SK-N-SH treated with all-trans-retinoic acid at 6 μM for 48 hours (cell line): ENCODE results near the gene RELT.

Experiments used
- ATAC-seq: fragments of 200-7000 bp; cut with Tn5 transposase; 3 replicates; pipeline ENCODE4 v1.9.1; 2020; ENCODE audit warnings: mild to moderate bottlenecking, moderate library complexity
- ARNTL ChIP-seq: fragments of 450-650 bp; formaldehyde crosslinking; IDR thresholded peaks from 2 replicates; pipeline ENCODE4 v1.5.0; 2020; ENCODE audit warnings: low read depth, mild to moderate bottlenecking, moderate library complexity, borderline replicate concordance
- BACH2 ChIP-seq: fragments of 250-450 bp; sonication (Bioruptor Pico); IDR thresholded peaks from 2 replicates; pipeline ENCODE4 v1.9.0; 2021; ENCODE audit warnings: mild to moderate bottlenecking, borderline replicate concordance
- CREB5 ChIP-seq: fragments of 250-450 bp; sonication (Bioruptor Pico); IDR thresholded peaks from 2 replicates; pipeline ENCODE4 v1.5.1; 2020; ENCODE audit warnings: low read depth, mild to moderate bottlenecking, moderate library complexity
- CSRNP3 ChIP-seq: fragments of 250-450 bp; sonication (Bioruptor Pico); IDR thresholded peaks from 2 replicates; pipeline ENCODE4 v1.5.1; 2021; ENCODE audit warnings: mild to moderate bottlenecking, moderate library complexity
- ESRRG ChIP-seq: fragments of 250-450 bp; sonication (Bioruptor Pico); IDR thresholded peaks from 2 replicates; pipeline ENCODE4 v1.6.1; 2021; ENCODE audit warnings: mild to moderate bottlenecking
- GLIS3 ChIP-seq: fragments of 250-450 bp; sonication (Bioruptor Pico); IDR thresholded peaks from 2 replicates; pipeline ENCODE4 v1.5.0; 2020; ENCODE audit warnings: mild to moderate bottlenecking, moderate library complexity
- ISL1 ChIP-seq: fragments of 250-450 bp; sonication (Bioruptor Pico); IDR thresholded peaks from 2 replicates; pipeline ENCODE4 v2.1.2; 2022; ENCODE audit warnings: mild to moderate bottlenecking, moderate library complexity
- OSR1 ChIP-seq: fragments of 250-450 bp; sonication (Bioruptor Pico); IDR thresholded peaks from 2 replicates; pipeline ENCODE4 v1.8.0; 2022; ENCODE audit warnings: moderate library complexity, mild to moderate bottlenecking, inconsistent platforms
- PATZ1 ChIP-seq: fragments of 250-450 bp; sonication (Bioruptor Pico); IDR thresholded peaks from 2 replicates; pipeline ENCODE4 v1.8.0; 2020; ENCODE audit warnings: mild to moderate bottlenecking, moderate library complexity, borderline replicate concordance
- POU6F1 ChIP-seq: fragments of 250-450 bp; sonication (Bioruptor Pico); IDR thresholded peaks from 2 replicates; pipeline ENCODE4 v1.8.0; 2021; ENCODE audit warnings: low read depth, mild to moderate bottlenecking, moderate library complexity, borderline replicate concordance
- PPARA ChIP-seq: fragments of 250-450 bp; sonication (Bioruptor Pico); IDR thresholded peaks from 2 replicates; pipeline ENCODE4 v1.5.0; 2020; ENCODE audit warnings: mild to moderate bottlenecking, borderline replicate concordance
- RARB ChIP-seq: fragments of 250-450 bp; sonication (Bioruptor Pico); IDR thresholded peaks from 2 replicates; pipeline ENCODE4 v1.8.0; 2021; ENCODE audit warnings: mild to moderate bottlenecking, moderate library complexity
- TCF4 ChIP-seq: fragments of 250-450 bp; sonication (Bioruptor Pico); IDR thresholded peaks from 2 replicates; pipeline ENCODE4 v1.8.0; 2021; ENCODE audit warnings: mild to moderate bottlenecking, moderate library complexity, borderline replicate concordance
- TOX ChIP-seq: fragments of 250-450 bp; sonication (Bioruptor Pico); IDR thresholded peaks from 2 replicates; pipeline ENCODE4 v1.8.0; 2021; ENCODE audit warnings: mild to moderate bottlenecking, moderate library complexity, borderline replicate concordance
- TSHZ2 ChIP-seq: fragments of 250-450 bp; sonication (Bioruptor Pico); IDR thresholded peaks from 2 replicates; pipeline ENCODE4 v1.5.0; 2020; ENCODE audit warnings: mild to moderate bottlenecking, moderate library complexity
- ZC3H10 ChIP-seq: fragments of 250-450 bp; sonication (Bioruptor Pico); IDR thresholded peaks from 2 replicates; pipeline ENCODE4 v1.5.1; 2021; ENCODE audit warnings: mild to moderate bottlenecking, moderate library complexity
- ZFP3 ChIP-seq: fragments of 250-450 bp; sonication (Bioruptor Pico); IDR thresholded peaks from 2 replicates; pipeline ENCODE4 v1.5.0; 2020; ENCODE audit warnings: mild to moderate bottlenecking, moderate library complexity
- ZNF565 ChIP-seq: fragments of 450-650 bp; formaldehyde crosslinking; conservative IDR thresholded peaks from 2 replicates; pipeline ENCODE4 v1.5.0; 2020; ENCODE audit warnings: low read depth, mild to moderate bottlenecking, moderate library complexity
- ZNF70 ChIP-seq: fragments of 450-650 bp; formaldehyde crosslinking; IDR thresholded peaks from 2 replicates; pipeline ENCODE4 v1.5.0; 2020; ENCODE audit warnings: mild to moderate bottlenecking, moderate library complexity

Gene RELT

GRCh38 chr11:73411031-73411430, 34.8 kb downstream of the RELT start (continued):
- TF ChIP-seq CREB5, result no peak

GRCh38 chr11:73412308-73412707, 36.1 kb downstream of the RELT start:
- no peak for ATAC-seq
- TF ChIP-seq ZNF565 (CRISPR knock-in tag), result no peak
- TF ChIP-seq POU6F1 (CRISPR knock-in tag), result no peak
- TF ChIP-seq TOX, result no peak
- no peak for TF ChIP-seq CSRNP3 (CRISPR knock-in tag)
- TF ChIP-seq TCF4 (CRISPR knock-in tag), result no peak

GRCh38 chr11:73413256-73413655, 37.1 kb downstream of the RELT start:
- ATAC-seq, result no peak
- TF ChIP-seq ISL1, result no peak

- no peak for ATAC-seq
- TF ChIP-seq ZNF70 (CRISPR knock-in tag) (no peak), PPARA (CRISPR knock-in tag) (no peak), OSR1 (CRISPR knock-in tag) (no peak)
Observed at GRCh38 chr11:73414977-73415651, 38.9 kb downstream of the RELT start.

- ATAC-seq, result peak; percentile 84
- TF ChIP-seq PATZ1, result no peak
- no peak for TF ChIP-seq GLIS3 (CRISPR knock-in tag)
- TF ChIP-seq BACH2 (CRISPR knock-in tag), result no peak
- TF ChIP-seq ESRRG, result no peak
- TF ChIP-seq POU6F1 (CRISPR knock-in tag), result peak; percentile 24; the same call in 1 of the 2 replicates
- peak; percentile 63 for TF ChIP-seq TCF4 (CRISPR knock-in tag)
- TF ChIP-seq ISL1, result peak; percentile 85
- TF ChIP-seq ZC3H10 (CRISPR knock-in tag), result peak; percentile 21; the same call in 1 of the 2 replicates
Observed at GRCh38 chr11:73415854-73416615, 39.8 kb downstream of the RELT start.

- ATAC-seq, result peak; percentile 14; the same call in 2 of the 3 replicates
- TF ChIP-seq ESRRG, result no peak
- TF ChIP-seq PPARA (CRISPR knock-in tag), result no peak
- TF ChIP-seq ZFP3, result no peak
- no peak for TF ChIP-seq OSR1 (CRISPR knock-in tag)
- TF ChIP-seq TOX, result no peak
- no peak for TF ChIP-seq ZNF70 (CRISPR knock-in tag)
- TF ChIP-seq ARNTL (CRISPR knock-in tag), result no peak
- TF ChIP-seq TSHZ2 (CRISPR knock-in tag), result no peak
- TF ChIP-seq TCF4 (CRISPR knock-in tag), result no peak
- no peak for TF ChIP-seq RARB (CRISPR knock-in tag)
Observed at GRCh38 chr11:73416786-73417185, 40.6 kb downstream of the RELT start.
